GM23338 (cell line): ENCODE measurements around the gene TCF7L2.

ENCODE experiments used
- CTCF ChIP-seq, 2 experiments: fragments of 200-600 bp in 1 of 2; sonication (generic) in 1 of 2; conservative IDR thresholded peaks; 2 replicates each; pipeline versions ENCODE4 v1.5.1 to v1.6.1; 2016 to 2017; ENCODE audit warnings: antibody characterized with exemption in 2 of 2, low read depth in 2 of 2, mild to moderate bottlenecking in 2 of 2, moderate library complexity in 1 of 2
- POLR2AphosphoS5 ChIP-seq: IDR thresholded peaks from 2 replicates; pipeline ENCODE4 v1.6.1; 2016; ENCODE audit warnings: antibody characterized with exemption, low read depth

DNA sequence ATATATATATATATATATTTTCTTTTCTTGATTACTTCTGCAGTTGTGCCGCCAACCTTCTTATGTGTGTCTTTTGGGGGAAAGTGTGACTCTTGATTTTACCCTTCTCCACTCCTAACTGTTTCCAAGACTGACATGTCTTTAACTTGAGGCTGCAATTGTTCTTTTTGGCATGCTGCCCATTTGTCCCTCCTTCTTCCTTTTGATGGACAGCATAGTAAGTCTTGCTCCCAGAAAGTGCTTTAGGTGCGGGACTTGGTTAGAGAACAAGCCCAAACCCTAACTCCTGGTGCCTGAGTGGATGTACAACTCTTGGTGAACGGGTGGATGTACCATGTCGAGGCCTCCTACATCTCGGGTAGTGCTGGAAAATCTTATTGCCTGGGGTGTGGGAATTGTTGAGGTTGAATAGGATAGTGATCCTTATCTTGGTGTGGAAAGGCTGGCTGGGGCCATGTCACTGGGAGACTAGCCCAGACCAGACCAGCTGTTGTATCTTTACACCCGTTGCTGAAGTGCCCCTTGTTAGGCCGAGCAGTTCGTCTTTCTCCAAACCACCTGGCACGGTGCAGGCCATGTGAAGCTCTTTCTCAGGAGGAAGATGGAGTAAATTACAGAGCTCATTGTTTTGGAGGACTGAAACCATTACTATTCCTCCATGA, 16.3 kb downstream of the TCF7L2 start:
- TF ChIP-seq CTCF (conservative IDR thresholded peaks at IDR 0.05; ENCODE audit: low read depth in 2 of 2): no peak
- TF ChIP-seq POLR2AphosphoS5: no peak
